HepG2 (cell line): ENCODE measurements around the gene ZDHHC18. TPM values are rescaled to one million over a fixed set of nuclear protein-coding genes. Genes with fewer than 3 reads are reported as not detected.

Experiments
- DMAP1 ChIP-seq: IDR thresholded peaks from 2 replicates; pipeline ENCODE4 v1.6.1; 2016
- FOSL1 ChIP-seq: sonication (generic); formaldehyde crosslinking; IDR thresholded peaks from 2 replicates; pipeline ENCODE4 v1.9.0; 2021; ENCODE audit warnings: missing genetic modification reagents, borderline replicate concordance
- HIVEP1 ChIP-seq: sonication (generic); formaldehyde crosslinking; IDR thresholded peaks from 2 replicates; pipeline ENCODE4 v1.4.0; 2020; ENCODE audit warnings: mild to moderate bottlenecking, missing genetic modification reagents
- KDM5A ChIP-seq: fragments of 200-600 bp; sonication (generic); IDR thresholded peaks from 2 replicates; pipeline ENCODE4 v1.7.0; 2018; ENCODE audit warnings: antibody characterized with exemption, mild to moderate bottlenecking, low read length, borderline replicate concordance
- KLF13 ChIP-seq: sonication (generic); formaldehyde crosslinking; IDR thresholded peaks from 2 replicates; pipeline ENCODE4 v1.4.0; 2020; ENCODE audit warnings: mild to moderate bottlenecking, missing genetic modification reagents
- KLF9 ChIP-seq: IDR thresholded peaks from 2 replicates; pipeline ENCODE4 v1.6.1; 2016; ENCODE audit warnings: low read depth
- MEIS2 ChIP-seq: sonication (generic); formaldehyde crosslinking; IDR thresholded peaks from 2 replicates; pipeline ENCODE4 v1.9.0; 2021; ENCODE audit warnings: mild to moderate bottlenecking, missing genetic modification reagents
- NONO ChIP-seq, 2 experiments: fragments of 450-650 bp in 1 of 2; sonication (generic) in 1 of 2; formaldehyde crosslinking in 1 of 2; IDR thresholded peaks in 1 of 2; conservative IDR thresholded peaks in 1 of 2; 2 replicates each; pipeline versions ENCODE4 v1.6.1 to v1.8.0; 2017 to 2022; ENCODE audit warnings: mild to moderate bottlenecking in 1 of 2, missing genetic modification reagents in 1 of 2, moderate library complexity in 1 of 2
- RBFOX2 ChIP-seq: fragments of 200-400 bp; formaldehyde crosslinking; IDR thresholded peaks from 2 replicates; pipeline ENCODE4 v1.6.1; 2017; ENCODE audit warnings: low read depth, mild to moderate bottlenecking, low read length
- RBM39 ChIP-seq: fragments of 200-400 bp; formaldehyde crosslinking; IDR thresholded peaks from one replicate; pipeline ENCODE4 v1.6.1; 2018; ENCODE audit warnings: antibody characterized with exemption, mild to moderate bottlenecking, low read depth, low read length; ENCODE audit not compliant: poor library complexity, severe bottlenecking
- SIN3A ChIP-seq: IDR thresholded peaks from 2 replicates; pipeline ENCODE4 v1.6.1; 2011; ENCODE audit warnings: low read depth, mild to moderate bottlenecking, control low read depth, low read length, borderline replicate concordance
- SMYD3 ChIP-seq: sonication (generic); formaldehyde crosslinking; IDR thresholded peaks from 2 replicates; pipeline ENCODE4 v1.8.1; 2023; ENCODE audit warnings: mild to moderate bottlenecking, missing genetic modification reagents
- polyA plus RNA-seq, 8 experiments: library from polyadenylated mRNA; depleted of rRNA in 3 of 8; stranded (reverse) in 7 of 8; unstranded in 1 of 8; fragments of >200 nt; fragmentation: Illumina TruSeq in 4 of 8; extraction: Trizol in 4 of 8; gene quantifications; 2 replicates each; pipeline versions ENCODE4 v1.2.1 to v1.2.3, GENCODE V29; 2011 to 2016; ENCODE audit warnings: low read depth in 4 of 8, missing spikeins in 1 of 8, mixed read lengths in 1 of 8; ENCODE audit not compliant: insufficient read depth in 1 of 8
- total RNA-seq, 5 experiments: library from RNA; depleted of rRNA; stranded (reverse); fragments of >200 nt; fragmentation: Illumina TruSeq; extraction: Trizol; gene quantifications; 2 replicates each; pipeline ENCODE4 v1.2.3, GENCODE V29; 2016; ENCODE audit warnings: low read depth in 1 of 5
- TF ChIP-seq, protein P1 (sequence below): IDR thresholded peaks from 2 replicates; pipeline ENCODE4 v1.6.1; 2012; ENCODE audit warnings: low read length, improper control_type of control experiment
- TF ChIP-seq, protein P2 (sequence below): sonication (generic); formaldehyde crosslinking; IDR thresholded peaks from 2 replicates; pipeline ENCODE4 v1.8.1; 2023; ENCODE audit warnings: mild to moderate bottlenecking, missing genetic modification reagents, borderline replicate concordance
- TF ChIP-seq, protein P3 (sequence below): sonication (generic); formaldehyde crosslinking; IDR thresholded peaks from 2 replicates; pipeline ENCODE4 v1.4.0; 2020; ENCODE audit warnings: missing genetic modification reagents
- TF ChIP-seq, protein P4 (sequence below): sonication (generic); formaldehyde crosslinking; IDR thresholded peaks from 2 replicates; pipeline ENCODE4 v1.8.0; 2022; ENCODE audit warnings: missing genetic modification reagents, mild to moderate bottlenecking, moderate library complexity, borderline replicate concordance
- TF ChIP-seq, protein P5 (sequence below): sonication (generic); formaldehyde crosslinking; IDR thresholded peaks from 2 replicates; pipeline ENCODE4 v1.4.0; 2020; ENCODE audit warnings: missing genetic modification reagents, borderline replicate concordance

Gene ZDHHC18
- total and polyA plus RNA-seq, 2 of the 13 experiments (the other 11 are each of a cell fraction or from before 2014, with no cell fraction given), result 13.2 to 35.3 TPM

DNA sequence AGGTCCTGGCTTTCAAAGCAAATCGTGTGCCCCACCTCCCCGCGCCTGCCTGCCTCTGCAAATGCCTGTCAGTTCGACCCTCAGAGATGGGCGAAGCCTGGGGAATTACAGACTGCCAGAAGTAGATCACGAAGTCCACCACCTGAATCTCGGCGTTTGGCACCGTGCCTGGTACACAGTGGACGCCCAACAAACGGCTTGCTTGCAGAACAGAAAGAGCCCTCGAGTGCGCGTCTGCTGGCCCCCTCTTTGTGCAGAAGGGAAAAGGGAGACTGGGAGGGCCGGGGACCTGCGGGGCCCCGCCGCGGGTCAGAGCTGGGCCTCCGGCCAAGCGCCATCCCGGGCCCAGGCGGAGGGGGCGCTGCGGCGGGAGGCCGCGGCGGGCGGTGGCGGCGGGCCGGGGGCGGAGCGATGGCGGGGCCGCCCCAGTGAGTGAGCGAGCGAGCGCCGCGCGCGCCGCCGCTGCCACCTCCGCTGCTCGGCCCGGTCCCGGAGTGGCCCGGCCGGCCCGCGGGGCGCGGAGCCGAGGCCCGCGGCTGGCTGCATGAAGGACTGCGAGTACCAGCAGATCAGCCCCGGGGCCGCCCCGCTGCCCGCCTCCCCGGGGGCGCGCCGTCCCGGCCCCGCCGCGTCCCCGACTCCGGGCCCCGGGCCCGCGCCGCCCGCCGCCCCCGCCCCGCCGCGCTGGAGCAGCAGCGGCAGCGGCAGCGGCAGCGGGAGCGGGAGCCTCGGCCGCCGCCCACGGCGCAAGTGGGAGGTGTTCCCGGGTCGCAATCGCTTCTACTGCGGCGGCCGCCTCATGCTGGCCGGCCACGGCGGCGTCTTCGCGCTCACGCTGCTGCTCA is at the start of gene ZDHHC18 (continued):
- TF ChIP-seq, protein P1, sequence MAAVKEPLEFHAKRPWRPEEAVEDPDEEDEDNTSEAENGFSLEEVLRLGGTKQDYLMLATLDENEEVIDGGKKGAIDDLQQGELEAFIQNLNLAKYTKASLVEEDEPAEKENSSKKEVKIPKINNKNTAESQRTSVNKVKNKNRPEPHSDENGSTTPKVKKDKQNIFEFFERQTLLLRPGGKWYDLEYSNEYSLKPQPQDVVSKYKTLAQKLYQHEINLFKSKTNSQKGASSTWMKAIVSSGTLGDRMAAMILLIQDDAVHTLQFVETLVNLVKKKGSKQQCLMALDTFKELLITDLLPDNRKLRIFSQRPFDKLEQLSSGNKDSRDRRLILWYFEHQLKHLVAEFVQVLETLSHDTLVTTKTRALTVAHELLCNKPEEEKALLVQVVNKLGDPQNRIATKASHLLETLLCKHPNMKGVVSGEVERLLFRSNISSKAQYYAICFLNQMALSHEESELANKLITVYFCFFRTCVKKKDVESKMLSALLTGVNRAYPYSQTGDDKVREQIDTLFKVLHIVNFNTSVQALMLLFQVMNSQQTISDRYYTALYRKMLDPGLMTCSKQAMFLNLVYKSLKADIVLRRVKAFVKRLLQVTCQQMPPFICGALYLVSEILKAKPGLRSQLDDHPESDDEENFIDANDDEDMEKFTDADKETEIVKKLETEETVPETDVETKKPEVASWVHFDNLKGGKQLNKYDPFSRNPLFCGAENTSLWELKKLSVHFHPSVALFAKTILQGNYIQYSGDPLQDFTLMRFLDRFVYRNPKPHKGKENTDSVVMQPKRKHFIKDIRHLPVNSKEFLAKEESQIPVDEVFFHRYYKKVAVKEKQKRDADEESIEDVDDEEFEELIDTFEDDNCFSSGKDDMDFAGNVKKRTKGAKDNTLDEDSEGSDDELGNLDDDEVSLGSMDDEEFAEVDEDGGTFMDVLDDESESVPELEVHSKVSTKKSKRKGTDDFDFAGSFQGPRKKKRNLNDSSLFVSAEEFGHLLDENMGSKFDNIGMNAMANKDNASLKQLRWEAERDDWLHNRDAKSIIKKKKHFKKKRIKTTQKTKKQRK, result no peak
- TF ChIP-seq RBM39, result no peak
- 0 out of 2 replicates have a peak, but pooled peaks have one; percentile 24 for TF ChIP-seq MEIS2 (CRISPR knock-in tag)
- TF ChIP-seq DMAP1 (CRISPR knock-in tag), result no peak
- TF ChIP-seq, protein P2, sequence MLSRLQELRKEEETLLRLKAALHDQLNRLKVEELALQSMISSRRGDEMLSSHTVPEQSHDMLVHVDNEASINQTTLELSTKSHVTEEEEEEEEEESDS (CRISPR knock-in tag), result no peak
- TF ChIP-seq, protein P3, sequence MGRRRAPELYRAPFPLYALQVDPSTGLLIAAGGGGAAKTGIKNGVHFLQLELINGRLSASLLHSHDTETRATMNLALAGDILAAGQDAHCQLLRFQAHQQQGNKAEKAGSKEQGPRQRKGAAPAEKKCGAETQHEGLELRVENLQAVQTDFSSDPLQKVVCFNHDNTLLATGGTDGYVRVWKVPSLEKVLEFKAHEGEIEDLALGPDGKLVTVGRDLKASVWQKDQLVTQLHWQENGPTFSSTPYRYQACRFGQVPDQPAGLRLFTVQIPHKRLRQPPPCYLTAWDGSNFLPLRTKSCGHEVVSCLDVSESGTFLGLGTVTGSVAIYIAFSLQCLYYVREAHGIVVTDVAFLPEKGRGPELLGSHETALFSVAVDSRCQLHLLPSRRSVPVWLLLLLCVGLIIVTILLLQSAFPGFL (CRISPR knock-in tag), result no peak
- no peak for TF ChIP-seq KLF13 (CRISPR knock-in tag)
- no peak for TF ChIP-seq HIVEP1 (CRISPR knock-in tag)
- TF ChIP-seq, protein P4, sequence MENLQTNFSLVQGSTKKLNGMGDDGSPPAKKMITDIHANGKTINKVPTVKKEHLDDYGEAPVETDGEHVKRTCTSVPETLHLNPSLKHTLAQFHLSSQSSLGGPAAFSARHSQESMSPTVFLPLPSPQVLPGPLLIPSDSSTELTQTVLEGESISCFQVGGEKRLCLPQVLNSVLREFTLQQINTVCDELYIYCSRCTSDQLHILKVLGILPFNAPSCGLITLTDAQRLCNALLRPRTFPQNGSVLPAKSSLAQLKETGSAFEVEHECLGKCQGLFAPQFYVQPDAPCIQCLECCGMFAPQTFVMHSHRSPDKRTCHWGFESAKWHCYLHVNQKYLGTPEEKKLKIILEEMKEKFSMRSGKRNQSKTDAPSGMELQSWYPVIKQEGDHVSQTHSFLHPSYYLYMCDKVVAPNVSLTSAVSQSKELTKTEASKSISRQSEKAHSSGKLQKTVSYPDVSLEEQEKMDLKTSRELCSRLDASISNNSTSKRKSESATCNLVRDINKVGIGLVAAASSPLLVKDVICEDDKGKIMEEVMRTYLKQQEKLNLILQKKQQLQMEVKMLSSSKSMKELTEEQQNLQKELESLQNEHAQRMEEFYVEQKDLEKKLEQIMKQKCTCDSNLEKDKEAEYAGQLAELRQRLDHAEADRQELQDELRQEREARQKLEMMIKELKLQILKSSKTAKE (CRISPR knock-in tag), result no peak
- TF ChIP-seq SIN3A, result 0 out of 2 replicates have a peak, but pooled peaks have one; percentile 26
- no peak for TF ChIP-seq KLF9 (CRISPR knock-in tag)
- TF ChIP-seq RBFOX2, result peak; percentile 53
- TF ChIP-seq KDM5A, result no peak
- TF ChIP-seq, protein P5, sequence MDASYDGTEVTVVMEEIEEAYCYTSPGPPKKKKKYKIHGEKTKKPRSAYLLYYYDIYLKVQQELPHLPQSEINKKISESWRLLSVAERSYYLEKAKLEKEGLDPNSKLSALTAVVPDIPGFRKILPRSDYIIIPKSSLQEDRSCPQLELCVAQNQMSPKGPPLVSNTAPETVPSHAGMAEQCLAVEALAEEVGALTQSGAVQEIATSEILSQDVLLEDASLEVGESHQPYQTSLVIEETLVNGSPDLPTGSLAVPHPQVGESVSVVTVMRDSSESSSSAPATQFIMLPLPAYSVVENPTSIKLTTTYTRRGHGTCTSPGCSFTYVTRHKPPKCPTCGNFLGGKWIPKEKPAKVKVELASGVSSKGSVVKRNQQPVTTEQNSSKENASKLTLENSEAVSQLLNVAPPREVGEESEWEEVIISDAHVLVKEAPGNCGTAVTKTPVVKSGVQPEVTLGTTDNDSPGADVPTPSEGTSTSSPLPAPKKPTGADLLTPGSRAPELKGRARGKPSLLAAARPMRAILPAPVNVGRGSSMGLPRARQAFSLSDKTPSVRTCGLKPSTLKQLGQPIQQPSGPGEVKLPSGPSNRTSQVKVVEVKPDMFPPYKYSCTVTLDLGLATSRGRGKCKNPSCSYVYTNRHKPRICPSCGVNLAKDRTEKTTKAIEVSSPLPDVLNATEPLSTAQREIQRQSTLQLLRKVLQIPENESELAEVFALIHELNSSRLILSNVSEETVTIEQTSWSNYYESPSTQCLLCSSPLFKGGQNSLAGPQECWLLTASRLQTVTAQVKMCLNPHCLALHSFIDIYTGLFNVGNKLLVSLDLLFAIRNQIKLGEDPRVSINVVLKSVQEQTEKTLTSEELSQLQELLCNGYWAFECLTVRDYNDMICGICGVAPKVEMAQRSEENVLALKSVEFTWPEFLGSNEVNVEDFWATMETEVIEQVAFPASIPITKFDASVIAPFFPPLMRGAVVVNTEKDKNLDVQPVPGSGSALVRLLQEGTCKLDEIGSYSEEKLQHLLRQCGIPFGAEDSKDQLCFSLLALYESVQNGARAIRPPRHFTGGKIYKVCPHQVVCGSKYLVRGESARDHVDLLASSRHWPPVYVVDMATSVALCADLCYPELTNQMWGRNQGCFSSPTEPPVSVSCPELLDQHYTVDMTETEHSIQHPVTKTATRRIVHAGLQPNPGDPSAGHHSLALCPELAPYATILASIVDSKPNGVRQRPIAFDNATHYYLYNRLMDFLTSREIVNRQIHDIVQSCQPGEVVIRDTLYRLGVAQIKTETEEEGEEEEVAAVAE, result no peak
- no peak for TF ChIP-seq SMYD3
- no peak for TF ChIP-seq NONO (IDR thresholded peaks at IDR 0.05)
- no peak for TF ChIP-seq NONO (CRISPR knock-in tag; conservative IDR thresholded peaks at IDR 0.05)
- TF ChIP-seq FOSL1, result no peak
